A673 (cell line): ENCODE measurements around the gene SLCO3A1. TPM values are rescaled to one million over a fixed set of nuclear protein-coding genes. Genes with fewer than 3 reads are reported as not detected.

Experiments
- BruUV-seq: library from RNA; stranded (reverse); fragments of 400-500 nt; replicated peaks from 2 replicates; lab custom pipeline; 2021; lab: Mats Ljungman, UMichigan
- CTCF ChIA-PET: fragments of 300-600 bp; sonication (Branson Sonifier 250); formaldehyde crosslinking; loops from one replicate; lab custom pipeline; 2022; ENCODE audit warnings: antibody characterized with exemption; lab: Charles Lee
- POLR2A ChIA-PET: fragments of 300-600 bp; sonication (Branson Sonifier 250); formaldehyde crosslinking; loops from one replicate; lab custom pipeline; 2022; ENCODE audit warnings: antibody characterized with exemption; ENCODE audit not compliant: low non-redundant PET; lab: Charles Lee
- DNase-seq: peaks from one replicate; pipeline ENCODE4 v3.0.0-alpha.2; 2015; ENCODE audit warnings: low spot score
- H3K27ac ChIP-seq: fragments of 200-600 bp; sonication (generic); 2 replicates; pipeline ENCODE4 v1.5.1; 2016; ENCODE audit warnings: mixed run types, low read depth, mild to moderate bottlenecking, mixed read lengths, antibody characterized with exemption, low read length; ENCODE audit not compliant: poor library complexity, severe bottlenecking
- H3K27me3 ChIP-seq: fragments of 200-600 bp; sonication (generic); replicated peaks from 2 replicates; pipeline ENCODE4 v1.6.1; 2017; ENCODE audit warnings: mixed run types, low read depth, mild to moderate bottlenecking, mixed read lengths, antibody characterized with exemption, low read length; ENCODE audit not compliant: insufficient read depth, poor library complexity
- H3K36me3 ChIP-seq: fragments of 200-600 bp; sonication (generic); 2 replicates; pipeline ENCODE4 v1.6.1; 2016; ENCODE audit warnings: mixed run types, mild to moderate bottlenecking, mixed read lengths, antibody characterized with exemption, low read length; ENCODE audit not compliant: insufficient read depth, poor library complexity, severe bottlenecking
- H3K4me1 ChIP-seq: fragments of 200-600 bp; sonication (generic); 2 replicates; pipeline ENCODE4 v1.6.1; 2017; ENCODE audit warnings: mixed run types, mild to moderate bottlenecking, mixed read lengths, antibody characterized with exemption, low read length; ENCODE audit not compliant: insufficient read depth, poor library complexity, severe bottlenecking
- H3K4me3 ChIP-seq: fragments of 200-600 bp; sonication (generic); 2 replicates; pipeline ENCODE4 v1.5.1; 2016; ENCODE audit warnings: low read depth, mixed run types, mild to moderate bottlenecking, mixed read lengths, low read length; ENCODE audit not compliant: poor library complexity, severe bottlenecking
- H3K9me3 ChIP-seq: fragments of 200-600 bp; sonication (generic); 2 replicates; pipeline ENCODE4 v1.6.1; 2016; ENCODE audit warnings: mixed run types, low read depth, mild to moderate bottlenecking, mixed read lengths, antibody characterized with exemption, low read length; ENCODE audit not compliant: poor library complexity, severe bottlenecking
- CTCF ChIP-seq: fragments of 300-800, 200-600 bp; sonication (generic); conservative IDR thresholded peaks from 2 replicates; pipeline ENCODE4 v1.5.1; 2017; ENCODE audit warnings: low read depth, mild to moderate bottlenecking, antibody characterized with exemption, low read length, moderate library complexity, mixed read lengths
- EZH2 ChIP-seq: fragments of 200-600 bp; sonication (generic); IDR thresholded peaks from 2 replicates; pipeline ENCODE4 v1.6.1; 2017; ENCODE audit warnings: borderline replicate concordance, low read depth, mild to moderate bottlenecking, mixed read lengths, antibody characterized with exemption, low read length; ENCODE audit not compliant: poor library complexity, severe bottlenecking
- intact Hi-C: fragments of 100-400 bp; cut with micrococcal nuclease; formaldehyde crosslinking; loops from one replicate; pipeline ENCODE4 v1.10.0; 2022; ENCODE audit not compliant: unreplicated experiment
- total RNA-seq: library from RNA; stranded (reverse); gene quantifications from 2 replicates; pipeline ENCODE4 v1.2.3, GENCODE V29; 2021

The SLCO3A1 gene
- total RNA-seq, 1 experiment from 2014 or later, result 16.6 TPM

- intact Hi-C loops, result no loop called here
- Histone ChIP-seq H3K27me3 (no peaks in the 10 kb centered on the region), H3K4me3 (no peak overlapping the region), H3K36me3 (no peaks in the 10 kb centered on the region), H3K27ac (no peak overlapping the region), H3K9me3 (no peaks in the 10 kb centered on the region), H3K4me1 (no peaks in the 10 kb centered on the region)
- no peak for DNase-seq
- no TSS peak for BruUV-seq
- ChIA-PET POLR2A (no interaction called here), CTCF (no interaction called here)
- TF ChIP-seq EZH2, result no peak
- no peak for TF ChIP-seq CTCF
Observed at GRCh38 chr15:92166029-92166428, 312.5 kb downstream of the SLCO3A1 start.

- no peaks in the 10 kb centered on the region for H3K36me3 ChIP-seq
- TF ChIP-seq CTCF (no peak), EZH2 (no peak)
- H3K4me3 ChIP-seq, result no peak overlapping the region
- POLR2A ChIA-PET, result no interaction called here
- no peaks in the 10 kb centered on the region for H3K9me3 ChIP-seq
- H3K4me1 ChIP-seq, result no peaks in the 10 kb centered on the region
- no peak for DNase-seq
- intact Hi-C loops, result no loop called here
- H3K27ac ChIP-seq, result no peak overlapping the region
- no TSS peak for BruUV-seq
- CTCF ChIA-PET, result no interaction called here
- H3K27me3 ChIP-seq, result no peaks in the 10 kb centered on the region
Observed at GRCh38 chr15:92166751-92167405, 313.4 kb downstream of the SLCO3A1 start.

DNA sequence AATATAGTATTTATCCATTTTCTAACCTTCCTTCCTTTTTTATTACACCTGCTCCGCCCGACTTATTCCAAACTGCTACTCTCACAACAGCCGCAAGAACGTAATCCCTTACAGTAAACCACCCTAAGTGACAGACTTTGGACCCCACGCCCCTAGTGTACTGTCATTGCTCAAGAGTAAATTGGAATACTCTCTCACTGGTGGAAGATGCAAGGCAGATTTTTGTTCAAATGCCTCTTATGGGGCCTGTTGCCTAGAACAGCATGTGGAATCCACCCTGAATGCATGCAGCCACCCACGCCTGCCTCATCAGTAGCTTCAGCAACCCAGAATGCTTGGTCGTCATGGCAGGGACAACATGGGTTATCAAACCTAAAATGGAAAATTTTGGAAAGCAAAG lies 313.9 kb downstream of the SLCO3A1 start:
- no peaks in the 10 kb centered on the region for H3K4me1 ChIP-seq
- no peak for DNase-seq
- intact Hi-C loops, result no loop called here
- BruUV-seq, result no TSS peak
- H3K27me3 ChIP-seq, result no peaks in the 10 kb centered on the region
- ChIA-PET POLR2A (no interaction called here), CTCF (no interaction called here)
- no peaks in the 10 kb centered on the region for H3K36me3 ChIP-seq
- no peaks in the 10 kb centered on the region for H3K9me3 ChIP-seq
- H3K27ac ChIP-seq, result no peak overlapping the region
- TF ChIP-seq EZH2, result no peak
- TF ChIP-seq CTCF, result no peak
- no peak overlapping the region for H3K4me3 ChIP-seq
